ENCODE measurements around the gene TLN1.

The TLN1 gene

DNA sequence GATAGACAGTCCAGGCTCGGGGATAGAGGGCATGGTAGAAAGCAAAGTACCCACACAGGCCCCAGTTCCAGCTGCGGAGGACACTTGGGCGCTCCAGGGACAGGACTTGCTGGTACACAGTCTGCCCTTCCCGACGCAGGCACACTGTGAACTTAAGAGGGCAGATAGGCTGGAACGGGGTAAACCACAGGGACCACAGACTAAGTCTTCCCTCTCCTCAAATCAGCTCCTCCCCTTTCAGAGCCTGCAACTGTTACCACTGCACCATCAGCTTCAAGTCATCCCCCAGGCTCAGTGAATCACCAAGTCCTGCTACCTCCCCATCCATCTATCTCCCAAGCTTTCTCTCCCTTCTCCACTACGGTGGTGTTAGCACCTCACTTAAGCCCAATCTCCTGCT lies 9.7 kb upstream of the TLN1 start:
- no peak for DNase-seq (ENCODE audit: low spot score)
- peaks cover 68 to 97% of the 10 kb centered on the region in 2 donors for H3K36me3 ChIP-seq (replicated peaks in 1 of 2; ENCODE audit: control insufficient read depth in 2 of 2, insufficient read depth in 2 of 2, low read length in 2 of 2)
- no peak overlapping the region for H3K14ac ChIP-seq (ENCODE audit: low read length)
- no peaks in the 10 kb centered on the region for H3K9me3 ChIP-seq (replicated peaks in 1 of 2; ENCODE audit: control insufficient read depth in 2 of 2, insufficient read depth in 1 of 2, low read depth in 1 of 2, low read length in 2 of 2)
- H2BK5ac ChIP-seq (ENCODE audit: low read length) = no peak overlapping the region
- no peak overlapping the region for H2BK12ac ChIP-seq (ENCODE audit: low read length)
- H3K4me1 ChIP-seq (ENCODE audit: control insufficient read depth in 2 of 2, insufficient read depth in 1 of 2, low read depth in 1 of 2, low read length in 2 of 2) = peaks cover 1 to 3% of the 10 kb centered on the region in 2 donors
- H3K79me1 ChIP-seq (ENCODE audit: low read depth, low read length) = no peaks in the 10 kb centered on the region
- no peak overlapping the region for H2BK120ac ChIP-seq (ENCODE audit: low read depth, low read length)
- H3K9ac ChIP-seq (ENCODE audit: low read depth, low read length, poor library complexity) = no peak overlapping the region
- no peak overlapping the region for H3K23ac ChIP-seq (ENCODE audit: low read depth, low read length, poor library complexity)
- no peak overlapping the region for H2BK15ac ChIP-seq (ENCODE audit: low read length)
- H4K8ac ChIP-seq (ENCODE audit: low read depth, low read length) = no peak overlapping the region
- H3K27ac ChIP-seq (replicated peaks; ENCODE audit: low read length) = no peak overlapping the region
- H2AFZ ChIP-seq (ENCODE audit: low read length) = no peak overlapping the region
- no peak overlapping the region for H3K4ac ChIP-seq (ENCODE audit: low read length)
- H3K4me2 ChIP-seq (ENCODE audit: insufficient read depth, low read length, poor library complexity, severe bottlenecking) = no peak overlapping the region
- no CpG with 5 or more reads among the region's 7 CpGs for WGBS, 2 donors (ENCODE audit: extremely low coverage in 2 of 2, insufficient read length in 2 of 2, insufficient replicate concordance in 1 of 2)
- H3K4me3 ChIP-seq (ENCODE audit: low read length in 2 of 2) = no peak overlapping the region
- no peak overlapping the region for H2AK5ac ChIP-seq (ENCODE audit: low read depth, low read length)
- no peak overlapping the region for H3K18ac ChIP-seq (ENCODE audit: low read length)
- H4K91ac ChIP-seq (ENCODE audit: low read depth, low read length, poor library complexity) = no peak overlapping the region
- no peaks in the 10 kb centered on the region for H3K27me3 ChIP-seq (ENCODE audit: control insufficient read depth in 3 of 3, insufficient read depth in 3 of 3, low read depth in 1 of 3, low read length in 3 of 3)

- H3K4me2 ChIP-seq (ENCODE audit: insufficient read depth, low read length, poor library complexity, severe bottlenecking) = no peak overlapping the region
- H2AK5ac ChIP-seq (ENCODE audit: low read depth, low read length) = no peak overlapping the region
- H3K14ac ChIP-seq (ENCODE audit: low read length) = no peak overlapping the region
- H3K4ac ChIP-seq (ENCODE audit: low read length) = no peak overlapping the region
- no peak overlapping the region for H3K4me3 ChIP-seq (ENCODE audit: low read length in 2 of 2)
- no peaks in the 10 kb centered on the region for H3K79me1 ChIP-seq (ENCODE audit: low read depth, low read length)
- H2BK5ac ChIP-seq (ENCODE audit: low read length) = no peak overlapping the region
- no peaks in the 10 kb centered on the region for H3K9me3 ChIP-seq (replicated peaks in 1 of 2; ENCODE audit: control insufficient read depth in 2 of 2, insufficient read depth in 1 of 2, low read depth in 1 of 2, low read length in 2 of 2)
- no peak overlapping the region for H2BK12ac ChIP-seq (ENCODE audit: low read length)
- no peak overlapping the region for H4K91ac ChIP-seq (ENCODE audit: low read depth, low read length, poor library complexity)
- no CpG with 5 or more reads among the region's 6 CpGs for WGBS, 2 donors (ENCODE audit: extremely low coverage in 2 of 2, insufficient read length in 2 of 2, insufficient replicate concordance in 1 of 2)
- H3K27me3 ChIP-seq (ENCODE audit: control insufficient read depth in 3 of 3, insufficient read depth in 3 of 3, low read depth in 1 of 3, low read length in 3 of 3) = no peaks in the 10 kb centered on the region
- DNase-seq (ENCODE audit: low spot score) = no peak
- H2BK15ac ChIP-seq (ENCODE audit: low read length) = no peak overlapping the region
- H3K4me1 ChIP-seq (ENCODE audit: control insufficient read depth in 2 of 2, insufficient read depth in 1 of 2, low read depth in 1 of 2, low read length in 2 of 2) = peaks cover 2 to 3% of the 10 kb centered on the region in 2 donors
- no peak overlapping the region for H3K18ac ChIP-seq (ENCODE audit: low read length)
- no peak overlapping the region for H3K27ac ChIP-seq (replicated peaks; ENCODE audit: low read length)
- peak overlapping the region; percentile 9 for H3K9ac ChIP-seq (ENCODE audit: low read depth, low read length, poor library complexity)
- no peak overlapping the region for H2AFZ ChIP-seq (ENCODE audit: low read length)
- no peak overlapping the region for H4K8ac ChIP-seq (ENCODE audit: low read depth, low read length)
- no peak overlapping the region for H2BK120ac ChIP-seq (ENCODE audit: low read depth, low read length)
- peaks cover 81 to 98% of the 10 kb centered on the region in 2 donors for H3K36me3 ChIP-seq (replicated peaks in 1 of 2; ENCODE audit: control insufficient read depth in 2 of 2, insufficient read depth in 2 of 2, low read length in 2 of 2)
- H3K23ac ChIP-seq (ENCODE audit: low read depth, low read length, poor library complexity) = no peak overlapping the region
Measured at GRCh38 chr9:35740243-35740642, 8.2 kb upstream of the TLN1 start.

DNA sequence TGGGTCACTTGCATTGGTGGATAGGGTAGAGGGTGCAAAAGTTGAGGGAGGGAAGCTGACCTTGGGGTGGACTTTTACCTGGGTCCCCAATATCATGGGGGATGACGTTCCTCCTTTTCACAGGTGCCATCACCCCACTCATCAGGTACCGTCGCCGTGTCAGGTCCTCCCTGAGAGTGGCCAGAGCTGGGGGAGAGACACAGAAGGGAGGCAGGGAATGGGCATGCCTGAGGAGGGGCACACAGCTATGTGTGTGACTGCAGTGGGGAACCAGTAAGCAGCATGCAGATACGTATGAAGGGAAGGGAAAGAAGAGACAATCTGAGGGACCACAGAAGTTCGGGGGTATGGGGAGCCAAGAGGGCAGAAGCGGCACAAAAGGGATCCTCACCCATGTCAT lies 6.9 kb upstream of the TLN1 start:
- Histone ChIP-seq H4K8ac (ENCODE audit: low read depth, low read length) (no peak overlapping the region), H3K4me1 (ENCODE audit: control insufficient read depth in 2 of 2, insufficient read depth in 1 of 2, low read depth in 1 of 2, low read length in 2 of 2) (peaks cover 2 to 4% of the 10 kb centered on the region in 2 donors), H3K14ac (ENCODE audit: low read length) (no peak overlapping the region), H3K27ac (replicated peaks; ENCODE audit: low read length) (no peak overlapping the region), H3K23ac (ENCODE audit: low read depth, low read length, poor library complexity) (no peak overlapping the region), H3K79me1 (ENCODE audit: low read depth, low read length) (no peaks in the 10 kb centered on the region), H2AFZ (ENCODE audit: low read length) (no peak overlapping the region), H2BK12ac (ENCODE audit: low read length) (no peak overlapping the region), H2AK5ac (ENCODE audit: low read depth, low read length) (no peak overlapping the region), H3K4me2 (ENCODE audit: insufficient read depth, low read length, poor library complexity, severe bottlenecking) (no peak overlapping the region), H3K18ac (ENCODE audit: low read length) (no peak overlapping the region), H2BK15ac (ENCODE audit: low read length) (no peak overlapping the region), H3K4me3 (ENCODE audit: low read length in 2 of 2) (no peak overlapping the region), H4K91ac (ENCODE audit: low read depth, low read length, poor library complexity) (no peak overlapping the region), H2BK120ac (ENCODE audit: low read depth, low read length) (no peak overlapping the region), H3K9me3 (replicated peaks in 1 of 2; ENCODE audit: control insufficient read depth in 2 of 2, insufficient read depth in 1 of 2, low read depth in 1 of 2, low read length in 2 of 2) (no peaks in the 10 kb centered on the region), H3K9ac (ENCODE audit: low read depth, low read length, poor library complexity) (no peak overlapping the region), H3K27me3 (ENCODE audit: control insufficient read depth in 3 of 3, insufficient read depth in 3 of 3, low read depth in 1 of 3, low read length in 3 of 3) (no peaks in the 10 kb centered on the region), H2BK5ac (ENCODE audit: low read length) (no peak overlapping the region), H3K36me3 (replicated peaks in 1 of 2; ENCODE audit: control insufficient read depth in 2 of 2, insufficient read depth in 2 of 2, low read length in 2 of 2) (peaks cover 77 to 98% of the 10 kb centered on the region in 2 donors), H3K4ac (ENCODE audit: low read length) (no peak overlapping the region)
- WGBS, 2 donors (ENCODE audit: extremely low coverage in 2 of 2, insufficient read length in 2 of 2, insufficient replicate concordance in 1 of 2) = no CpG with 5 or more reads among the region's 7 CpGs
- DNase-seq (ENCODE audit: low spot score) = no peak

- H3K27me3 ChIP-seq (ENCODE audit: control insufficient read depth in 3 of 3, insufficient read depth in 3 of 3, low read depth in 1 of 3, low read length in 3 of 3) = no peaks in the 10 kb centered on the region
- no peak overlapping the region for H2BK5ac ChIP-seq (ENCODE audit: low read length)
- WGBS, 2 donors (ENCODE audit: extremely low coverage in 2 of 2, insufficient read length in 2 of 2, insufficient replicate concordance in 1 of 2) = no CpG with 5 or more reads among the region's 4 CpGs
- no peak overlapping the region for H2BK12ac ChIP-seq (ENCODE audit: low read length)
- no peak overlapping the region for H2AK5ac ChIP-seq (ENCODE audit: low read depth, low read length)
- H3K36me3 ChIP-seq (replicated peaks in 1 of 2; ENCODE audit: control insufficient read depth in 2 of 2, insufficient read depth in 2 of 2, low read length in 2 of 2) = peaks cover 72 to 97% of the 10 kb centered on the region in 2 donors
- no peaks in the 10 kb centered on the region for H3K79me1 ChIP-seq (ENCODE audit: low read depth, low read length)
- no peak overlapping the region for H4K91ac ChIP-seq (ENCODE audit: low read depth, low read length, poor library complexity)
- no peak for DNase-seq (ENCODE audit: low spot score)
- no peak overlapping the region for H3K18ac ChIP-seq (ENCODE audit: low read length)
- H3K4me2 ChIP-seq (ENCODE audit: insufficient read depth, low read length, poor library complexity, severe bottlenecking) = no peak overlapping the region
- H3K4me3 ChIP-seq (ENCODE audit: low read length in 2 of 2) = no peak overlapping the region
- H4K8ac ChIP-seq (ENCODE audit: low read depth, low read length) = no peak overlapping the region
- no peak overlapping the region for H3K4ac ChIP-seq (ENCODE audit: low read length)
- peaks cover 5 to 9% of the 10 kb centered on the region in 2 donors for H3K4me1 ChIP-seq (ENCODE audit: control insufficient read depth in 2 of 2, insufficient read depth in 1 of 2, low read depth in 1 of 2, low read length in 2 of 2)
- H3K9ac ChIP-seq (ENCODE audit: low read depth, low read length, poor library complexity) = no peak overlapping the region
- H2AFZ ChIP-seq (ENCODE audit: low read length) = no peak overlapping the region
- no peak overlapping the region for H3K14ac ChIP-seq (ENCODE audit: low read length)
- H3K27ac ChIP-seq (replicated peaks; ENCODE audit: low read length) = no peak overlapping the region
- H3K23ac ChIP-seq (ENCODE audit: low read depth, low read length, poor library complexity) = no peak overlapping the region
- H3K9me3 ChIP-seq (replicated peaks in 1 of 2; ENCODE audit: control insufficient read depth in 2 of 2, insufficient read depth in 1 of 2, low read depth in 1 of 2, low read length in 2 of 2) = no peaks in the 10 kb centered on the region
- no peak overlapping the region for H2BK15ac ChIP-seq (ENCODE audit: low read length)
- H2BK120ac ChIP-seq (ENCODE audit: low read depth, low read length) = no peak overlapping the region
Measured at GRCh38 chr9:35738186-35738585, 6.2 kb upstream of the TLN1 start.

Measured in neuronal stem cell (in vitro differentiated cells).